H1 (cell line): ENCODE results near the gene SLC26A4. TPM values are rescaled to one million over a fixed set of nuclear protein-coding genes. Genes with fewer than 3 reads are reported as not detected.

Experiments
- JUND ChIP-seq: IDR thresholded peaks from 2 replicates; pipeline ENCODE4 v1.6.1; 2011; ENCODE audit warnings: mild to moderate bottlenecking, improper control_type of control experiment, low read length
- PHF8 ChIP-seq: fragments of 200-600 bp; sonication (generic); conservative IDR thresholded peaks from 2 replicates; pipeline ENCODE4 v1.7.1; 2012; ENCODE audit warnings: low read depth, mild to moderate bottlenecking, inconsistent platforms, low read length, moderate library complexity
- RBBP5 ChIP-seq: IDR thresholded peaks from 2 replicates; pipeline ENCODE4 v1.7.1; 2012; ENCODE audit warnings: low read depth, mild to moderate bottlenecking, inconsistent platforms, low read length, moderate library complexity, borderline replicate concordance
- SP2 ChIP-seq: IDR thresholded peaks from 2 replicates; pipeline ENCODE4 v1.6.1; 2012; ENCODE audit warnings: mild to moderate bottlenecking, low read length, inconsistent platforms
- polyA plus RNA-seq, 7 experiments: library from polyadenylated mRNA; depleted of rRNA in 3 of 7; stranded (reverse) in 5 of 7; unstranded in 2 of 7; fragments of >200 nt in 5 of 7; fragments of 200-250 nt in 2 of 7; gene quantifications; 1 replicate in 5 of 7; 2 replicates in 1 of 7; 4 replicates in 1 of 7; pipeline versions ENCODE4 v1.2.1 to v1.2.3, GENCODE V29; 2011 to 2013; ENCODE audit warnings: missing spikeins in 2 of 7, mixed read lengths in 2 of 7
- total RNA-seq: library from RNA; stranded (reverse); fragmentation: NEBNext Ultra II Directional; extraction: Animal tissue kit (Norgen Biotek cat#: 25700); gene quantifications from 2 replicates; pipeline ENCODE4 v1.2.1, GENCODE V29; 2021
- TF ChIP-seq, protein P1 (sequence below), 3 experiments: IDR thresholded peaks; 1 replicate in 2 of 3; 2 replicates in 1 of 3; pipeline versions ENCODE4 v1.5.1 to v1.6.1; 2011; ENCODE audit warnings: low read length in 3 of 3, mild to moderate bottlenecking in 3 of 3, inconsistent platforms in 2 of 3, low read depth in 1 of 3, moderate library complexity in 1 of 3; ENCODE audit not compliant: insufficient read depth in 1 of 3; ENCODE audit errors: control extremely low read depth in 1 of 3
- TF ChIP-seq, protein P2 (sequence below): IDR thresholded peaks from 2 replicates; pipeline ENCODE4 v1.6.1; 2012; ENCODE audit warnings: inconsistent platforms

The SLC26A4 gene
- total and polyA plus RNA-seq, 2 of the 8 experiments (the other 6 are each of a cell fraction or from before 2014, with no cell fraction given): 0.11 to 0.35 TPM

DNA sequence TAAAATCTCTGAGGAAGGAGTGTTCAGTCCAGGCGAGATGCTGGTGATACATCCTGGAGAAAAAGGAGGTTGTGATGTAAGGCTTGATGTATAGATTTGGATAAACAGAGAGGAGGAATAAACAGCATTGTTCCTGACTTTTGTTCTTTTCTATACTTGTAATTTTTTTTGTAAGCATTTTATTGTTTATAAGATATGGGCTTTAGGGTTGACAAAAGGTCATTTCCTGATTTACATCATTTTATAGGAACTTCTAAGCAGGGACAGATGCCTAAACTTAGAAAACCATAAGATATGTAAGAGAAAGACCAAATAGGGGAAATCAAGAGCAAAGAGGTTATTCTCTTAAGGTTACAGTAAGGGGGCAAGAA is 16.7 kb upstream of the SLC26A4 start (continued):
- TF ChIP-seq RBBP5: no peak
- TF ChIP-seq, protein P1, sequence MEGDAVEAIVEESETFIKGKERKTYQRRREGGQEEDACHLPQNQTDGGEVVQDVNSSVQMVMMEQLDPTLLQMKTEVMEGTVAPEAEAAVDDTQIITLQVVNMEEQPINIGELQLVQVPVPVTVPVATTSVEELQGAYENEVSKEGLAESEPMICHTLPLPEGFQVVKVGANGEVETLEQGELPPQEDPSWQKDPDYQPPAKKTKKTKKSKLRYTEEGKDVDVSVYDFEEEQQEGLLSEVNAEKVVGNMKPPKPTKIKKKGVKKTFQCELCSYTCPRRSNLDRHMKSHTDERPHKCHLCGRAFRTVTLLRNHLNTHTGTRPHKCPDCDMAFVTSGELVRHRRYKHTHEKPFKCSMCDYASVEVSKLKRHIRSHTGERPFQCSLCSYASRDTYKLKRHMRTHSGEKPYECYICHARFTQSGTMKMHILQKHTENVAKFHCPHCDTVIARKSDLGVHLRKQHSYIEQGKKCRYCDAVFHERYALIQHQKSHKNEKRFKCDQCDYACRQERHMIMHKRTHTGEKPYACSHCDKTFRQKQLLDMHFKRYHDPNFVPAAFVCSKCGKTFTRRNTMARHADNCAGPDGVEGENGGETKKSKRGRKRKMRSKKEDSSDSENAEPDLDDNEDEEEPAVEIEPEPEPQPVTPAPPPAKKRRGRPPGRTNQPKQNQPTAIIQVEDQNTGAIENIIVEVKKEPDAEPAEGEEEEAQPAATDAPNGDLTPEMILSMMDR (IDR thresholded peaks at IDR 0.05; ENCODE audit: control extremely low read depth in 1 of 3, insufficient read depth in 1 of 3, low read depth in 1 of 3, low read length in 3 of 3): no peak
- TF ChIP-seq, protein P2, sequence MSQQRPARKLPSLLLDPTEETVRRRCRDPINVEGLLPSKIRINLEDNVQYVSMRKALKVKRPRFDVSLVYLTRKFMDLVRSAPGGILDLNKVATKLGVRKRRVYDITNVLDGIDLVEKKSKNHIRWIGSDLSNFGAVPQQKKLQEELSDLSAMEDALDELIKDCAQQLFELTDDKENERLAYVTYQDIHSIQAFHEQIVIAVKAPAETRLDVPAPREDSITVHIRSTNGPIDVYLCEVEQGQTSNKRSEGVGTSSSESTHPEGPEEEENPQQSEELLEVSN: no peak
- TF ChIP-seq JUND: no peak
- TF ChIP-seq SP2: no peak
- no peak for TF ChIP-seq PHF8
